Testis (tissue), 3 donors: ENCODE results near the gene CUX1. TPM values are rescaled to one million over a fixed set of nuclear protein-coding genes. Genes with fewer than 3 reads are reported as not detected.

ENCODE experiments used
- DNase-seq: peaks from one replicate; pipeline ENCODE4 v3.0.0-alpha.2; 2019
- H3K27ac ChIP-seq, 2 donors: fragments of 200-600 bp; sonication (generic); one replicate each; pipeline ENCODE4 v1.5.1; 2019
- H3K27me3 ChIP-seq: fragments of 200-600 bp; sonication (generic); one replicate; pipeline ENCODE4 v1.5.1; 2019
- H3K36me3 ChIP-seq: fragments of 200-600 bp; sonication (generic); one replicate; pipeline ENCODE4 v1.5.1; 2017; ENCODE audit warnings: low read depth; ENCODE audit errors: missing control alignments
- H3K4me1 ChIP-seq: fragments of 200-600 bp; sonication (generic); one replicate; pipeline ENCODE4 v1.5.1; 2019
- H3K4me3 ChIP-seq, 2 donors: fragments of 200-600 bp; sonication (generic); one replicate each; pipeline ENCODE4 v1.5.1; 2017 to 2019
- H3K9me3 ChIP-seq: fragments of 200-600 bp; sonication (generic); one replicate; pipeline ENCODE4 v1.5.1; 2017
- POLR2A ChIP-seq: fragments of 450-650 bp; IDR thresholded peaks from one replicate; pipeline ENCODE4 v1.6.1; 2017; ENCODE audit warnings: antibody characterized with exemption, mild to moderate bottlenecking, moderate library complexity
- WGBS, 2 donors: methylation state at CpG; one replicate each; pipeline ENCODE4 v1.1.5; 2018; 5-methylcytosine and 5-hydroxymethylcytosine counted together
- intact Hi-C: fragments of 100-400 bp; cut with DNase I; formaldehyde crosslinking; loops from one replicate; pipeline ENCODE4 v1.15.1; 2023; ENCODE audit warnings: low total_unique reads
- polyA plus RNA-seq: library from polyadenylated mRNA; stranded (reverse); fragments of 350-450 nt; fragmentation: Illumina TruSeq; extraction: RNeasy Lipid Tissue Mini Kit (QIAGEN cat#74804); gene quantifications from one replicate; pipeline ENCODE4 v1.2.3, GENCODE V29; 2014; ENCODE audit warnings: low read depth, low replicate concordance; ENCODE audit not compliant: insufficient read depth
- total RNA-seq, 2 donors: library from RNA; depleted of rRNA; stranded (reverse); fragments of >200 nt; gene quantifications; one replicate each; pipeline ENCODE4 v1.2.3, GENCODE V29; 2016
- TF ChIP-seq, protein P1 (sequence below), 3 experiments: fragments of 450-650 bp in 2 of 3; fragments of 200-600 bp in 1 of 3; sonication (generic) in 1 of 3; IDR thresholded peaks; one replicate each; pipeline ENCODE4 v1.5.1; 2016 to 2019; ENCODE audit warnings: antibody characterized with exemption in 3 of 3, mild to moderate bottlenecking in 2 of 3, moderate library complexity in 1 of 3

CUX1 gene
- total and polyA plus RNA-seq, 3 donors from 2014 or later: 30.8 to 46.3 (median 43.1) TPM

GRCh38 chr7:101859411-101860106 lies 42.1 kb downstream of the CUX1 start:
- 44 to 51% methylated on average over 5 of the region's 5 CpGs for WGBS, 2 donors
- intact Hi-C loops: no loop called here
- DNase-seq: no peak
- H3K27ac ChIP-seq: peak overlapping the region in 1 of 2 donors; percentile 26
- H3K4me3 ChIP-seq: no peak overlapping the region
- no peaks in the 10 kb centered on the region for H3K36me3 ChIP-seq
- no peaks in the 10 kb centered on the region for H3K9me3 ChIP-seq
- TF ChIP-seq, protein P1, sequence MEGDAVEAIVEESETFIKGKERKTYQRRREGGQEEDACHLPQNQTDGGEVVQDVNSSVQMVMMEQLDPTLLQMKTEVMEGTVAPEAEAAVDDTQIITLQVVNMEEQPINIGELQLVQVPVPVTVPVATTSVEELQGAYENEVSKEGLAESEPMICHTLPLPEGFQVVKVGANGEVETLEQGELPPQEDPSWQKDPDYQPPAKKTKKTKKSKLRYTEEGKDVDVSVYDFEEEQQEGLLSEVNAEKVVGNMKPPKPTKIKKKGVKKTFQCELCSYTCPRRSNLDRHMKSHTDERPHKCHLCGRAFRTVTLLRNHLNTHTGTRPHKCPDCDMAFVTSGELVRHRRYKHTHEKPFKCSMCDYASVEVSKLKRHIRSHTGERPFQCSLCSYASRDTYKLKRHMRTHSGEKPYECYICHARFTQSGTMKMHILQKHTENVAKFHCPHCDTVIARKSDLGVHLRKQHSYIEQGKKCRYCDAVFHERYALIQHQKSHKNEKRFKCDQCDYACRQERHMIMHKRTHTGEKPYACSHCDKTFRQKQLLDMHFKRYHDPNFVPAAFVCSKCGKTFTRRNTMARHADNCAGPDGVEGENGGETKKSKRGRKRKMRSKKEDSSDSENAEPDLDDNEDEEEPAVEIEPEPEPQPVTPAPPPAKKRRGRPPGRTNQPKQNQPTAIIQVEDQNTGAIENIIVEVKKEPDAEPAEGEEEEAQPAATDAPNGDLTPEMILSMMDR (IDR thresholded peaks at IDR 0.05): no peak
- TF ChIP-seq POLR2A: no peak
- H3K4me1 ChIP-seq: peaks cover 32% of the 10 kb centered on the region
- H3K27me3 ChIP-seq: no peaks in the 10 kb centered on the region

DNA sequence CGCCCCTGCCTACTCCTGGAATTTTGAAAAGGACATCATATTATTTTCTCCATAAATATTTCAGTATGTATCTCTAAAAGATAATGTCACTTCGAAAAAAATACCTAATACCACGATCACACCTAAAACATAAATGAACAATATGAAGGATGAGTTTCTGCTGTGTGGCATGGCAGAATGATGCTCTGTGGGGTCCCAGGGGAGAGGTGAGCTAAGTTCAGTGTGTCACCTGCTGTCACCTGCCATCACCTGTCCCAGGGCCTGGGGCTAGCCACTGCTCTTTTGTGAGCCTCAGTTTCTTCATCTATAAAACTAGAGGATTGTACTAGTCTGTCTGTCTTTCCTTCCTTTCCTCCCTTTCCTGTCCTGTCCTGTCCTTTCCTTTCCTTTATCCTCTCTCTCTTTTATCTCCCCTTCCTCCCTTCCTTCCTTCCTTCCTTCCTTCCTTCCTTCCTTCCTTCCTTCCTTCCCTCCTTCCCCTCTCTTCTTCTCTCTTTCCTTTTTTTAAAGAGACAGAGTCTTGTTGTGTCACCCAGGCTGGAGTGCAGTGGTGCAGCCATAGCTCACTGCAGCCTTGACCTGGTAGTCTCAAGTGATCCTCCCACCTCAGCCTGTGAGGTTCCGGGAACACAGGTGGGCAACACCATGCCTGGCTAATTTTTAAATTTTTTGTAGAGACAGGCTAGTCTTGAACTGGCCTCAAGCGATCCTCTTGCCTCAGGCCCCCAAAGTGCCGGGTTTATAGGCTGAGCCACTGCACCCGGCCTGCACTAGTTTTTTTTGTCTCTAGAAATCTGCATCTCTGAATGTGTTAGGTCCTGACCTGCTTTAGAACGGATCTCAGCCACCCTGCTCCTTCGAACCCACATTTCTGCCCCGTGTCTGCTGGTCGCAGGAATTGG lies 43.1 kb downstream of the CUX1 start:
- Histone ChIP-seq H3K27me3 (no peaks in the 10 kb centered on the region), H3K36me3 (no peaks in the 10 kb centered on the region), H3K4me1 (peaks cover 32% of the 10 kb centered on the region), H3K27ac (peak overlapping the region in 1 of 2 donors; percentile 26), H3K9me3 (no peaks in the 10 kb centered on the region), H3K4me3 (no peak overlapping the region)
- TF ChIP-seq, protein P1 (IDR thresholded peaks at IDR 0.05): no peak
- no peak for TF ChIP-seq POLR2A
- intact Hi-C loops: no loop called here
- no peak for DNase-seq
- 76 to 90% methylated on average over 11 of the region's 11 CpGs for WGBS, 2 donors

- TF ChIP-seq, protein P1 (IDR thresholded peaks at IDR 0.05): no peak
- no peak for TF ChIP-seq POLR2A
- peaks cover 25% of the 10 kb centered on the region for H3K4me1 ChIP-seq
- WGBS, 2 donors: 79 to 93% methylated on average over 6 to 8 of the region's 8 CpGs
- no peak overlapping the region for H3K27ac ChIP-seq
- intact Hi-C loops: no loop called here
- H3K36me3 ChIP-seq: no peaks in the 10 kb centered on the region
- no peaks in the 10 kb centered on the region for H3K27me3 ChIP-seq
- DNase-seq: no peak
- no peak overlapping the region for H3K4me3 ChIP-seq
- H3K9me3 ChIP-seq: no peaks in the 10 kb centered on the region
Measured at GRCh38 chr7:101861218-101861775, 43.9 kb downstream of the CUX1 start.

GRCh38 chr7:101862280-101863220 lies 45.1 kb downstream of the CUX1 start:
- Histone ChIP-seq H3K27ac (no peak overlapping the region), H3K36me3 (no peaks in the 10 kb centered on the region), H3K9me3 (no peaks in the 10 kb centered on the region), H3K27me3 (no peaks in the 10 kb centered on the region), H3K4me1 (peaks cover 15% of the 10 kb centered on the region), H3K4me3 (no peak overlapping the region)
- WGBS, 2 donors: 73 to 74% methylated on average over 12 to 18 of the region's 18 CpGs
- TF ChIP-seq, protein P1 (IDR thresholded peaks at IDR 0.05): no peak
- TF ChIP-seq POLR2A: no peak
- intact Hi-C loops: no loop called here
- no peak for DNase-seq
